ENCODE data around the gene CCDC186. TPM values are rescaled to one million over a fixed set of nuclear protein-coding genes. Genes with fewer than 3 reads are reported as not detected.
A peak's percentile ranks its signal among the peaks of the same experiment; 100 is the strongest.

Gene CCDC186
- 6.1 TPM for polyA plus RNA-seq (2013, experiment 1 of 2; ENCODE audit: insufficient read length)
- 11.0 TPM for polyA plus RNA-seq (2013, experiment 2 of 2; ENCODE audit: insufficient read length)

DNA sequence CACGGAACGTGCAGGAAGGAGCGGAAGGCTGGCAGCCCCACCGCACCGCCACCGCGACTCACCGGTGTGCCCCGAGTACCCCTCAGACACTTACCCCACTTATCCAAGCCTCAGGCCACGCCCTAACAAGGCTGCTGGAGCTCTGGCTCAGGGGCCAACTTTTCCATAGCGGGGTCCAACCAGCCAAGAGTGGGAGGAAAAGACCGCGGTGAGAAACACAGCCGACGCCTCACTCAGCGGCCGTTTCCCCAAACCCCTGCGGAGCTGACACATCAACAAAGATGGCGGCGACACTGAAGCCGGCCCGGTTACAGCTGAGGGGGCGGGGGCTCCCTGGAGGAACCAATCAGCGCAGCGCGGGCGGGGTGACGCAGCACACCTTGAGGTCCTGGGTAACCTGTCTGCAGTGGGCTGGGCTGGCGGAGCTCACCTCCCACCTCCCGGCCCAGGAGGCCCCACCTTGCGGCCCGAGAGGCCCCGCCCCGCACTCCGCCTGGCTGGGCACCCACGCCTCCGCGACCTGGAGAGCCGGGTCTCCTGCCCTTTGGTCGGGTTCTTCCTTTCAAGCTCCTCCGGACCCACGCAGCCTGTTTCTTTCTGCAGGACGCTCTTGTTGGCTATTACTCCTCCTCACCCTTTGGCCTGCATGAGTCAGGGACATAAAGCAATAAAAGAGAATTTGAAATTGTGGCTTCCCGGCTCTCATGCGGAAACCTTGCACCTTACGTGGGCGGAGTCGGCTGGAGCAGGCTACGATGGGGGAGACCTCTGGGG is at the start of gene CCDC186:
TSS of gene CCDC186 (minus strand) at position 283 of the 774 bp plus-strand sequence. CDS start 10,935 bp downstream, outside the sequence.
- peak; percentile 85 for DNase-seq

DNA sequence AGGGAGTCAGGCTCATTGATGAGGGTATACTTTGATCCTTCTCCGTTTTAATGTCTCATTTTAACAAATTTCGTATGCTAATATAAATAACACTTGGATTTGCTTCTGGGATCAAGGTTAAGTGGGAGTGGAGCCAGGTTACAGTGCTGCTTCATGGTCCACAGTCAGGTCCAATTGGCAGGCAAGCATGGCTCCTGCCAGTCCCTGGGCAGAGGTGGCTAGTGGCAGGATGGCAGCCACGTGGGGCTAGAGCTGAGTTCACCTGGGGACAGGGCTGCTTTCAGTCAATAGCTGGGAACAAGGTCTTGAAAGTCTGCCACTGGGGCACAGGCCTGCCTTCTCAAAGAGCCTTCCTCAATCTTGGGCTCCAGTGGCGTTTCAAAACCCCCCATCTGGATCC is 49.1 kb upstream of the CCDC186 start:
- DNase-seq: no peak

DNA sequence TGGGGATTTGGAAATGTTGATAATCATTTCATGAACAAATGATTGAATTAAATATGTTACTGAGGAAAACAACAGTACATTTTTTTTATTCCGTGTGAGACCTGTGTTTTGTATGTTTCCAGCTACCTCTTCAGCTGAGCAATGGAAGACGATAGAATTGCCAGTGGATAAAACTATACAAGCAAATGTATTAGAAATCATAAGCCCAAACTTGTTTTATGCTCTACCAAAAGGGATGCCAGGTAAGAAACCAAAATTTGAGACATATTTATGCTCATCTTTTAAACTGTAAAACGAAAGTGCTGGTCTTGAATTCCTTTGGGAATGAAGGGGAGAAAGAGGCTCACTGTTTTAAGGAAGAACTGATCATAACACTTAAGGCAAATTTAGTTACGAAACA is 47.2 kb upstream of the CCDC186 start:
- no peak for DNase-seq

DNA sequence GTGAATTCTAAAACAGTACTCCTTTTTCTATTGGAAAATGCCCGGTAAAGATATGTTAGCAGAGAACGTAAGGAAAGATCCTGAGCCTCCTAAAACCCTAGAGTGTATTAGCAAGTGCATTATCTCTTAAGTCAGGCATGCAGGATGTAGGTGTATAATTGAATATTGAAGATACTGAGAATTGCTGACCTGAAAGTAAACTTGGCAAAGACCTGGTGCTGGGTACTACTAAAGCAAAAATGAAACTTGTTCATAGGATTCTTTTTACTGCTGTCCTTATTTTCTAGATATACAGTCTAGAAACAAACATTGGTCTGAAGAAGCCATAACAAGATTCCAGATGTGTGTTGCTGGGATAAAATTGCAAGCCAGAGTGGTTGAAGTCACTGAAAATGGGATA is 46.3 kb upstream of the CCDC186 start:
- DNase-seq: no peak

DNA sequence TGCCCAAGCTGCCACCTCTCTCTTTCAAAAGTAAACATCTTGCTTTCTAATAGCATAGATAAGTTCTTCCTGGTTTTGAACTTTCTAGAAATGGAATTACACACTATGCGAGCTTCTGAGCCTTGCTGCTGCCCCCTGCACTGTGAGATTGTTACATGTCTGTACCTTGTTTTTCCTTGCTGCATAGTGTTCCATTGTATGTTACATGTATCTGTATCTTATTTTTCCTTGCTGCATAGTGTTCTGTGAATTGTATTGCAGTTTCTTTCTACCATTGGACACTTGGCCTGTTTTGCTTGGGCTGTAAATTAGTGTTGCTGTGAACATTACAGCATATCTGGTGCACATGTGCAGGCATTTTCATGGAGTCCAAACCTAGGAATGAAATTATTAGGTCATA is 41.0 kb upstream of the CCDC186 start:
- DNase-seq: no peak

DNA sequence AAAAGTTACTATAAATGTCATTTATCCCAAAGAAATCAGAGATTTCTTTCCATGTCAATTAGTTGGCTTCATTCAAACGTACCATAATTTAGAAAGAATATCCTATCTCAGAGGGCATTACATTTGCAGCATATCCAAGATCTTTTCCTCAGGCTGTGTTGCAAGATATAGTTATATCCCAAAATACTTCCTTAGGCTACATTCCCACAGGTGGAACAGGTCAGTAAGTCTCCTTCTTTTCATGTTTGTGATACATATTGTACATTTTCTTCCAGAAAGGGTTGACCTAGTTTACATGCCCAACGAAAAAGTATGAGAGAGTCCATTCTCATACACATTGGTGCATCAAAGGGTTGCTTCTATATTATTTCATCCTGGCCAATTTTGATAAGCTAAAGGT is 38.1 kb upstream of the CCDC186 start:
- no peak for DNase-seq

DNA sequence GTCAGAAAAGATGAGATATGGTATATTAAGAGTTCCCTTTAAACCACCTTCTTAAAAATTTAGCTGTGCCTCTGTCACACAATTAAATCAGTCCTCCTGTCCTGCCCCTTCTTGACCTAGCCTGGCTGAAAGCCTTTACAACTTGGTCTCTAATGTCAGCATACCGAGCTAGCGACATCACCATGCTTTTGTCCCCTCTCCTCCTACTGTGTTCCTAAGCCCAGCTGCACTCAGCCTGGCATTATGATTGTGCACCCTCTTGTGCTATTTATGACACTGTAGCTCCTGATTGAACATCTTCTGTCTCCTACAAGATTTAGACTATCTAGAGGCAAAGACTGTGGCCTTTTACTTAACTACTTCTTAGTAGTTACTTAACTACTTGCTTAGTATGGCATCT is 34.3 kb upstream of the CCDC186 start:
- DNase-seq: peak; percentile 30

DNA sequence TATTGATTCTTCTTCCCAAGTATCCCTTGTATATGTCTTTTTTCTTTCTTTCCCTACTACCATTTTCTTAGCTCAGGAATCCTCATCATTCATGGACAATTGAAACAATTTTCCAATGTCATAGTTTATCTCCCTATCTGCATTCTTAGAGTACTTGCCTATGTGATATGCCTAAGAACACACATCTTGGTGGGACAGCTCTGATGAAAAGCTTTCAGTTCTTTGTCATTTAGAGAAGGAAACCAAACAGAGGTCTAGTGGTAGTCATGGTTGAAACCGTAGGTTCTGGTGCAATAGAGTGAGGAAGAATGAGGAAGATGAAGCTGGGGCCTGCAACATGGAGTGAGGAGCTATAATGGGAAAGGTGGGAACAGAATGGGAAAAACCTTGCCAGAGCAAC is 33.3 kb upstream of the CCDC186 start:
- DNase-seq: no peak

DNA sequence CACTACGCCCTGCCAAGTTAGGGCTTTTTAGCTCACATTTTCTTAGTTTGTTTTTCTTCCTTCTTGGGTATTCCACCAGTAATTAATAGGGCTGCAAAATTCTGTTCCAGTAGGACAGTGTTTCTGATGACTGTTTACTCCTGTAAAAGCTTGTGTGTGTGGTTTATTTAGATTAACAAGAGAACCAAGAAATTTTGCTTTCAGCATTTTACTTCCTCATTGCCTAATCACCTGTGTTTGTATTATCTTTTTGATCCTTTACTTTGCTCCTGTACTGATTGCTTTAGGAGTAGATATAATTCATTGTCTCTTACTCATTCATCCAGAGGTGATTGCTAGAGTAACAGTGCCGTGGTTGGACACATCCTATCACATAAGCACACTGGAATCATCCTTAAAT is 32.9 kb upstream of the CCDC186 start:
- no peak for DNase-seq

DNA sequence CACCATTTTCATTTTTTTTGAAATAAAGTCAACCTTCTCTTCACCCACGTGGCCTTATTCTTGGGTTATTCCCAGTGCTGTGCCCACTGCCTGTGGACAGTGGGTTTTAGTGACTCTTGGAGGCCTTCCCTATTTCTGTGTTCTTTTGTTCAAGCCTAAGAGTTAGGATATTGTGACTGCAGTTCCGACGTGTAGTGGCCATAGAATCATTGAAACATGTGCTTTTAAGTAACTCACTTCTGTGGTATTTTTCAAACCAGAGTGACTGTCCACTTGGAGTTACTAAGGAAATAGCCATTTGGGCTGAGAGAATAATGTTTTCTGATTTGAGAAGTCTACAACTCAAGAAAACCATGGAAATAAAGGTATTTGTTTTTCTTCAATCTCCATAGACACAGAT is 28.8 kb upstream of the CCDC186 start:
- DNase-seq: no peak

DNA sequence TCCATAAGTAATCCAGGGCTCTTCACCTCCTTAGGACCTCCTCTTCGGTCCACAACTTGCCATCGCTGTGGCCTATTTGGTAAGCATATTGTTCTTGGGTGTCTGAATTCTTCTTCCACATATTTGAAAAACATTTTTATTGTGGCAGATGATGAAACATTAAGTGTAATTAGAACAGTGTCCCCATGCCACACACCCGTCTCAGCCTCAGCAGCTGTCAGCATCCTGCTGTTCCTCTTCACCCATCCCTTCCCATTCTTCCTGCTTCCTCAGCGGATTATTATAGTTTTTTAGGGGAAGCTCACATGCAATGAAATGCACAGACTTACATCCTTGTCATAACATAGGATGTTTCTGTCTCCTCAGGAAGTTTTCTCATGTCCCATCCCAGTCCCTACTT is 25.2 kb upstream of the CCDC186 start:
- no peak for DNase-seq

DNA sequence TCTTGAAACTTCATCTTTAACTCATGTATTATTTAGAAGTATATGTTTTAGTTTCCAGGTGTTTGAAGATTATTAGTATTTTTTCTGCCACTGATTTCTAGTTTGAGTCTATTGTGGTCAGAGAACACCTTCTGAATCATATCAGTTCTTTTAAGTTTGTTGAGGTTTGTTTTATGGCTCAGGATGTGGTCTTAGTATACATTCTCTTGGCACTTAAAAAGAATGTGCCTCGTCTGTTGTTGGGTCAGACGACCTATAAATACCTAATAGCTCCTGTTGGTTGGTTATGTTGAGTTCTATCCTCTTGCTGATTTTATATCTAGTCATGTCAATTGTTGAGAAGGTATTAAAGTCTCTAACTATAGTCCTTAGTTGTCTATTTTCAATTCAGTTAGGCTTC is 21.1 kb upstream of the CCDC186 start:
- DNase-seq: no peak

DNA sequence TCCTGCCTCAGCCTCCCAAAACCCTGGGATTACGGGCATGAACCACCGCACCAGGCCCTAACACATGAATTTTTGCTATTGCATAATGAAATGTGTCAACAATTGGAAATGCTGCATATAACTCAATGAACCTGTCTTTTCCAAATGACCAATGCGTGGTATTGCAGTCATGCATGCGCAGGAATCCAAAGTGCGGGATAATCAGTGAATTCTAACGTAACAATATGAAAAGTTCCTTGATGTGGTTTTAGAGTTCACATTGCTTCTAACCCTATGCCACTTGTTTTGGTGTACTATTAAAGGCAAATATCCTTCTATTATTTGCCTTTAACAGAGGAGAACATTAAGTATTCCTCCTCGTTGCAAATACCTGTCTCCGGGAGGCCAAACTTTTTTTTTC is 15.7 kb upstream of the CCDC186 start:
- DNase-seq: no peak

DNA sequence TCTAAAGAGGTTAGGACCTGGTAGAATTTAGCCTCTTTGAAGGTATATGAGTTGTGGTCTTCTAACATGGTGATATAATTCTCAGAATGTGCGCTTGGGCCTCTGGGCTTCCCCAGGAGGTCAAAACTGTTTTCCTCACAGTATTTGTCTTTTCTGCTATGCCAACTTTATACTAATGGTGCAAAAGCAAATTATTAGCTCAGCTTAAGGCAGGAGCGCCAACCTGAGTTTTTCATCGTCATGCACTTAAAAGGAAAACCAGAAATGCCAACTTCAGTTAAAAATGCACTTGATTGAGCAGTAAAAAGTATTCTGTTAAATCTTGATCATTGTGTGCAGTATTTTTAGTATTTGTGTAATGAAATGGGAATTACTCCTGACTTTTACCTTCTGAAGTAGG is 14.9 kb upstream of the CCDC186 start:
- DNase-seq: no peak

DNA sequence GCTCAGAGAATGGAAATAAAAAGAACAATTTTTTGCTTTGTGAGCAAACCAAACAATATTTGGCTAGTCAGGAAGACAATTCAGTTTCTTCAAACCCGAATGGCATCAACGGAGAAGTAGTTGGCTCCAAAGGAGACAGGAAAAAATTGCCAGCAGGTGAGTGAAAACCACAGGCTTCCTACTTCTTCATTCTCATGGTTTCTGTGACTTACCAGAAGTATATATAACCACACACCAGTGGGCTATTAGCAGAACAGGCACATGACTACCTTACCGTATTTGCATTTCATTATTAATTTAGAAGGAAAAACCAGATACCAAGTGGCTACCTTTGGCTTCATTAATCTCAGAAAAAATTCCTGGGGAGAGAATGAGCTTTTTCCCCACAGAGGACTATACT is 14.0 kb upstream of the CCDC186 start:
- no peak for DNase-seq

DNA sequence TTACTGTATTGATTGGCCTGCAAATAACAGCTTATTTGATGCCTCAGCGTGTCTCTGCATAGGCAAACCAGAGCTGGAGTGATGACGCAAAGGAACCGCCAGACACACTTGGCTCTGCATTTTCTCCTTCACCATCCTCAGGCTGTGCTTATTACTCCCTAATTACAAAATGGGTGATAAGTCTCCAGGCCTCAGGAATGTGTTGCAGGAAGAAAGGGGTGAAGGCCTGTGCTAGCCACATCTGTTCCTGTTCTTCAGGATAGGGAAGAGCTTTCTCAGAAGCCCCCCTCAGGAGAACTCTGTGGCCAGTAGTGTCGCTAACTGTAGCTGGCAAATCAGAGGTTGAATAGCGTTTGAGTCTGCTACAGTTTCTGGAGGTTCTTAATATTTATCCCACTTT is 10.3 kb upstream of the CCDC186 start:
- no peak for DNase-seq

DNA sequence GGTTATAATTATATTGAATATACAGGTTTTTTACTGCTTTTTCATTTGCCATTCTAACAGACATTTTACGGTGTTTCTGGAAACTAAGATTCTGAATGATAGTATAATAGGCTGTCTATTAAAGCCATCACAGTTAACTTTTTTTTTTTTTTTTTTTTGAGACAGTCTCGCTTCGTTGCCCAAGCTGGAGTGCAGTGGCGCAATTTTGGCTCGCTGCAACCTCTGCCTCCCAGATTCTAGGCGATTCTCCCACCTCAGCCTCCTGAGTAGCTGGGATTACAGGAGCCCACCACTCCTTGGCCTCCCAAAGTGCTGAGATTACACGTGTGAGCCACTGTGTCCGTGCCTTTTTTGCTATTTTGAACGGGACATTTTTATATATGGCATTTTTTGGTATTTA is 9.6 kb upstream of the CCDC186 start:
- DNase-seq: no peak

DNA sequence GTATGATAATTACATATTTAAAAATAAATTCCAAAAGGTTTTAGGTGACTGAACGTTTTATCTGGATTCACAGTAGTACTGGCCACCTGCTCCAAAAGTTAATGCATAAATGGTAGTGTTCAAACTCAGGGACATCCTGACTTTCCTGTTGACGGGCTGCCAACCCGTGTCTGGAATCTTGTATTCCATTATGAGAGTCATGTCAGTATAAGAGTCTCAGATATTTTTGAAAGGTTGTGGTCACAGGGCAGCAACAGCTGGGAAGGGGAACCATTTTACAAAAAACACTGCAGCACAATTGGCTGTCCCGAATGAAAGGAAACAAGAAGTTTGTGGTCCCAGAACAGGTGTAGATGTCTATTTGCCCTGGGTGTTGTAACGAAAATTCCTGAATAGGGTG is 8.0 kb upstream of the CCDC186 start:
- DNase-seq: no peak

DNA sequence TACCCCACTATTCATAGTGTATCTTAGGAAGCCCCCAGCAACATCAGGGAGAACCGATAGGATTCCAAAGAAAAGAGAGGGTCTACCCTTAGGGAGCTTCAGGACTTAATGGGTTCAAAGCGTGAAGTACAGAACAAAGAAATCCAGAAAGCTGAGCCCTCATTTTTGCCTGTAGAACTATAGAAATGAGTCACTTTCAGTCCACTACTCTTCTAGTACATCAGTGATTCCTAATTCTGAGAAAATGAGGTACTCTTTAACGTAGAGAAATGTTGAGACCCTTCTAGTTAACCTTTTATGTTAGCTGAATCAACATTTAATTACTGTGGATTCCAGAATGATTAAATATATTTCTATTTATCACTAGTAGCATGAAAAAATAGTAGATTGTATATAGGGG is 6.9 kb upstream of the CCDC186 start:
- no peak for DNase-seq

DNA sequence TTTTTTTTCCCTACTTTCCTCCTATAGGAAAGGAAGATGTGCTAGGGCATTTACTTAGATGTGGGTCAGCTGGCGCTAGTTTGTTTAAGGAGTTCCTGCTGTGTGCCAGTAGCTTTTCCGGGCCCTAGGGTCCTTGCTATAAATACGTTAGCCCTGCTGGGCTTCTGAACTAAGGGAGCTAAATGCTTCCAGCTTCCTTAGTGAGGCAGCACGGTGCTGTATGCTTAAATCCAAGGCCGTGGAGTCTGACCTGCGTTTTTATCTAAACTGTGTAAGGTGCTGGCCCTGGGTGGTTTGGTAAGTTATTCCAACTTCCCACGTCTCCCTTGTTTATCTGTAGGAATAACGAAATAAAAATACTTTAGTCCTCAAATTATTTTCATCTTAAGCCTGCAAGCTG is 5.7 kb upstream of the CCDC186 start:
- no peak for DNase-seq

DNA sequence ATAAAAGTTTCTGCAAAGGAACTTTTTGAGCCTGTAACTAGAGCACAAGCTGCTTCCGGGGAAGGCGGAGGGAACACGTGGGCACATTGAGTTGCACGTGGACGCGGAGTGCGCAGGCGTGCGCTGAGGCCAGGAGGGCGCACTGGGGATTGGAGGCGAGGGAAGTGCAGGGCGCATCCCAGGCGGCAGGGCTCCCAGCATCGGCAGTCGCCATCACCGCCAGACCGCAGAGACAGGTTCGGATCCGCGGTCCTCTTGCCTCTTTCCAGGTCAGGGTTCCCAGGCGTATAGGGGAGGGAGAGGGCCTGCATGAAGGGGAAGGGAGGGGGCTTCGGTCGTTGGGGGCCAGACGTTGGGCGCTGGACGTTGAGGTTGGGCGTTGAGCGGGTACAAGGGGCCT is 5.1 kb upstream of the CCDC186 start, which contains the start of gene TDRD1:
TSS of gene TDRD1 (plus strand) at position 206 of the 400 bp plus-strand sequence. CDS start 8,479 bp downstream, outside the sequence.
- DNase-seq: no peak

DNA sequence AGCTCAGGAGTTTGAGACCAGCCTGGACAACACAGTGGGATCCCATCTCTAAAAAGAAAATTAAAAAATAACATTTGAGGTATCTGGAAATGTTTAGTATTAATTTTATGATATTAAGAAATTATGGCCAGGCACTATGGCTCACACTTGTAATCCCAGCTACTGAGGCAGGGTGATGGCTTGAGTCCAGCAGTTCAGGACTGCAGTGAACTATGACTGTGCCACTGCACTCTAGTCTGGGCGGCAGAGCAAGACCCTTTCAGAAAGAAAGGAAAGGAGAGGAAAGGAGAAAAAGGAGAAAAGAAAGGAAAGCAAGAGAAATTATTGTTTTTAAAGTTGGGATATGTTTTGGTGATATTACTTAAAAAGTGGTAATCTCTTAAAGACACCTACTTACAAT is 2.5 kb upstream of the CCDC186 start:
- DNase-seq: no peak

DNA sequence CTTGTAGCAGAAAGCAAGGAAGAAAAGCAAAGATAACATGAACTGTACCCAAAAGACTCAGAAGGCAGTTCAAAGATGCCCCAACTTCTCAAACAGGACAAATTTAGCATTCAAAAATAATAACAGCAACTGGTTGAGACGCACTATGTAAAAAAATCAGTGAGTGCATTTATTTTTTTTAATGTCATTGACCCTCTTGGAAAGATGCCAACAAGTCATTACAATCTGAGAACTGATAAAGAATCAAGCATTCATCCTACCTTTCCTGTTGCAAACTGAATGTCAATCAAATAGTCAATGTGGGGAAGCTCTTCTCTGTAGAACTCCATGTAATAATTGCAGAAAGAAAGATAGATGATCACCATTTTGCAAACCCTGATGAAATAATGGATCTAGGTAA is 1.7 kb upstream of the CCDC186 start:
- no peak for DNase-seq

DNA sequence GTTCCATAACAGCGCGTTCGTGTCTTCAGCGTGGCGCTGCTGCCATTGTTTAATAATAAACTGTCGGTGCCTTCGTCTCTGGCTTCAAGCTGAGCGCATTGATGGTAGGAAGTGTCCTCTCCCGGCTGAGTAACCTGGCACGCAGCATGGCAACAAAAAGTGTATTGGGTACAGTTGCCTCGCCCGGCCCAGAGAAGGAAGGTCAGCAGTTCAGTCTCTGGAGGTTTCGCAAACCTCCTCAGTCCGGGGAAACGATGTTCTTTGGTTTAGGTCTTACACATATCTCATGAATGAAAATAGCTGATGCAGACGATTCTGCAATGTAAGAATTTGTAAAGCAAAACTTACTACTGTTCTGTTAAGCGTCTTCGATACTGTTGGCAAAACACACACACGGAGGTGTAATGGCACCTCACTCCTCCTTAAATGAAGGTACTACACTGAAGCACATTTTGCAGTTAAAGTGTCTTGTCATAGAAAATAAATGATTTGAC is 739 bp upstream of the CCDC186 start:
- DNase-seq: no peak

DNA sequence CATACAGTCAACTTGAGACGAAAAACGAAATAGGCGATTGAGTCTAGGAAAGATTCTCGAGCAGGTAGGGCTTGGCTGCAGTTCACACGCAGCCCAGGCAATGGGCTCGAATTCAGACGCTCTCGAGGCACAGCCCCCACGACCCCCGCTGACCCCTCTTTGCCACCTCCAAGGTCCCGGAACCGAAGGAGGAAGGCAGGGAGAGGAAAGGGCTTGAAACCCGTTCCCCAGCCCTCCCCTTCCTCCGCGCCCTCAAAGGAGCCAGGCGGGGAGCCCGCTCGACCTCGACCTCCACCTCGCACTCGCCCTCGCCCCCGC is 441 bp downstream of the CCDC186 start:
- DNase-seq: no peak

Measured in fibroblast of skin of back (primary cell).